Caco-2 (cell line): Measurements from ENCODE around the gene SCN2B. TPM values are rescaled to one million over a fixed set of nuclear protein-coding genes. Genes with fewer than 3 reads are reported as not detected.

ENCODE experiments used
- BruUV-seq: library from RNA; stranded (reverse); fragments of 400-500 nt; replicated peaks from 2 replicates; lab custom pipeline; 2021; lab: Mats Ljungman, UMichigan
- CTCF ChIA-PET: fragments of 300-600 bp; sonication (Branson Sonifier 250); formaldehyde crosslinking; loops from one replicate; lab custom pipeline; 2022; ENCODE audit warnings: antibody characterized with exemption; lab: Charles Lee
- POLR2A ChIA-PET: fragments of 300-600 bp; sonication (Branson Sonifier 250); formaldehyde crosslinking; loops from one replicate; lab custom pipeline; 2022; ENCODE audit warnings: antibody characterized with exemption; lab: Charles Lee
- DNase-seq, 2 experiments: peaks; one replicate each; pipeline versions ENCODE4 v3.0.0 to v3.0.0-alpha.2; 2020 to 2022
- H3K27me3 ChIP-seq: replicated peaks from 2 replicates; pipeline ENCODE4 v1.6.0; 2011; ENCODE audit warnings: low read length; ENCODE audit not compliant: control insufficient read depth, insufficient read depth
- H3K36me3 ChIP-seq: 2 replicates; pipeline ENCODE4 v1.5.1; 2011; ENCODE audit warnings: low read length; ENCODE audit not compliant: control insufficient read depth, insufficient read depth
- H3K4me1 ChIP-seq: fragments of 250-450 bp; sonication (Bioruptor Pico); 2 replicates; pipeline ENCODE4 v1.5.1; 2020; ENCODE audit warnings: mild to moderate bottlenecking
- H3K4me3 ChIP-seq: 2 replicates; pipeline ENCODE4 v1.5.1; 2011; ENCODE audit warnings: low read depth, mild to moderate bottlenecking, control low read depth, low read length
- H3K9me3 ChIP-seq: fragments of 250-450 bp; sonication (Bioruptor Pico); 2 replicates; pipeline ENCODE4 v1.5.1; 2020; ENCODE audit warnings: mild to moderate bottlenecking, moderate library complexity
- H3K27ac Mint-ChIP-seq: one replicate; pipeline ENCODE4 v1.8.0; 2022; ENCODE audit warnings: mixed read lengths; ENCODE audit not compliant: unreplicated experiment
- H3K27me3 Mint-ChIP-seq: one replicate; pipeline ENCODE4 v1.8.0; 2022; ENCODE audit warnings: mixed read lengths; ENCODE audit not compliant: insufficient read depth, unreplicated experiment
- H3K36me3 Mint-ChIP-seq: one replicate; pipeline ENCODE4 v1.8.0; 2022; ENCODE audit warnings: mild to moderate bottlenecking, mixed read lengths; ENCODE audit not compliant: insufficient read depth, unreplicated experiment
- H3K4me1 Mint-ChIP-seq: one replicate; pipeline ENCODE4 v1.8.0; 2022; ENCODE audit warnings: low read depth, mixed read lengths; ENCODE audit not compliant: unreplicated experiment
- H3K4me3 Mint-ChIP-seq: one replicate; pipeline ENCODE4 v1.8.0; 2022; ENCODE audit warnings: mild to moderate bottlenecking, moderate library complexity, mixed read lengths; ENCODE audit not compliant: unreplicated experiment
- H3K9me3 Mint-ChIP-seq: one replicate; pipeline ENCODE4 v1.8.0; 2022; ENCODE audit warnings: mixed read lengths; ENCODE audit not compliant: unreplicated experiment
- CTCF ChIP-seq, 2 experiments: fragments of 200-600 bp in 1 of 2; IDR thresholded peaks; 1 replicate in 1 of 2; 2 replicates in 1 of 2; pipeline versions ENCODE4 v1.5.1 to v1.8.0; 2011 to 2022; ENCODE audit warnings: antibody characterized with exemption in 1 of 2, control low read depth in 1 of 2, inconsistent platforms in 1 of 2, low read depth in 1 of 2, low read length in 1 of 2, mild to moderate bottlenecking in 1 of 2, moderate library complexity in 1 of 2; ENCODE audit not compliant: insufficient read depth in 1 of 2, severe bottlenecking in 1 of 2, unreplicated experiment in 1 of 2
- intact Hi-C: fragments of 100-400 bp; cut with micrococcal nuclease; formaldehyde crosslinking; loops from one replicate; pipeline ENCODE4 v1.10.0; 2022; ENCODE audit not compliant: unreplicated experiment
- total RNA-seq: library from RNA; stranded (reverse); gene quantifications from 2 replicates; pipeline ENCODE4 v1.2.3, GENCODE V29; 2022

SCN2B gene
- total RNA-seq, 1 experiment from 2014 or later = not detected

- no peaks in the 10 kb centered on the region for H3K9me3 Mint-ChIP-seq
- POLR2A ChIA-PET = no interaction called here
- intact Hi-C loops = no loop called here
- H3K36me3 ChIP-seq = no peaks in the 10 kb centered on the region
- CTCF ChIA-PET = interaction anchor here (0.7 to 1.7 kb wide), 5 partner anchors 8 to 634 kb away, joined by 3 to 10 read pairs (median 3); partner anchors contain the start of gene SCN4B
- no peak overlapping the region for H3K4me3 Mint-ChIP-seq
- peaks cover 11% of the 10 kb centered on the region for H3K4me1 Mint-ChIP-seq
- no TSS peak for BruUV-seq
- H3K36me3 Mint-ChIP-seq = no peaks in the 10 kb centered on the region
- TF ChIP-seq CTCF (IDR thresholded peaks at IDR 0.05; ENCODE audit: insufficient read depth in 1 of 2, low read depth in 1 of 2, low read length in 1 of 2, severe bottlenecking in 1 of 2, unreplicated experiment in 1 of 2) = no peak
- no peak overlapping the region for H3K27ac Mint-ChIP-seq
- H3K4me1 ChIP-seq = no peaks in the 10 kb centered on the region
- H3K27me3 Mint-ChIP-seq = peaks cover 4% of the 10 kb centered on the region
- no peaks in the 10 kb centered on the region for H3K9me3 ChIP-seq
- H3K27me3 ChIP-seq = no peaks in the 10 kb centered on the region
- DNase-seq = no peak
- no peak overlapping the region for H3K4me3 ChIP-seq
These were observed 12.9 kb downstream of the SCN2B start for GRCh38 chr11:118163494-118163893.

DNA sequence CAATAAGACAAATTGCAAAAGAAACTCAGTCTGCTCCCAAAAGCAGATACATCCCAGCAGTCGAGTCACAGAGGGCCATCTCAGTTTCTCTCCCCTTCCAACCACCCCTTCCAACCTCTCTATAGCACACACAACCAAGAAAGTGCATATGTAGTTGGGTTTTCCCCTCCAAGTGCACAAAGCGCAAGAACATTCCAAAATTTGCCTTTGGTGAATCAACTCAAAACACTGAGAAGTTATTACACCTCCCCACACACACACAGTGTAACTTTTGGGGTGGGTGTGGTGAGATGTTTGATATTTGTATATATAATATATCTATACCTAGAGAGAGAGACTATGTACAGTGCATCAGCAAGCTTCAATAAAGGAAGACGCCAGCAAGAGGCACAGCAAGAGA lies 13.6 kb downstream of the SCN2B start:
- intact Hi-C loops = no loop called here

DNA sequence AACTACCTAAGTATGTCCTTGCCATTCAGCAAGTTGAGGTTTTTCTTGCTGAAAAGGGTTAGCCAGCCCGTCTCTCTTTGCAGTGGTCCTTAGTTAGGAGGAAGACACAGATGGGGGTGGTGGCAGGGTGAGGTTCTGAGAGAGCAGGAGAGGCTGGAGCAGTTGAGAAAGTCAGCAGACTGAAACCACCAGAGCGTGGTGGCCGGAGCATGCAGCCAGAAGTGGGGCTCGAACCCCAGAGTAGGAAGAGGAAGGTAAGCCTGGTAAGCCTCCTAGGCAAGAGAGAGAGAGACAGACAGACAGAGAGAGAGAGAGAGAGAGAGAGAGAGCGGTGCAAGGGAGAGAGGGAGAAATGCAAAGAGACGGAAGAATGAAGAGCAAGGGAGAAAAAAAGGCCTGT lies 14.7 kb downstream of the SCN2B start:
- Mint-ChIP-seq H3K36me3 (no peaks in the 10 kb centered on the region), H3K4me3 (no peak overlapping the region), H3K27ac (no peak overlapping the region), H3K27me3 (peaks cover 12% of the 10 kb centered on the region), H3K9me3 (no peaks in the 10 kb centered on the region), H3K4me1 (peaks cover 8% of the 10 kb centered on the region)
- Histone ChIP-seq H3K36me3 (no peaks in the 10 kb centered on the region), H3K4me3 (no peak overlapping the region), H3K4me1 (0 out of 2 replicates have a peak, but pooled peaks cover 2% of the 10 kb centered on the region), H3K9me3 (no peaks in the 10 kb centered on the region), H3K27me3 (no peaks in the 10 kb centered on the region; the same call in 1 of the 2 replicates)
- intact Hi-C loops = no loop called here
- no peak for DNase-seq
- POLR2A ChIA-PET = no interaction called here
- CTCF ChIA-PET = interaction anchor here (0.6 kb wide), 1 partner anchor 9 kb away, joined by 3 read pairs; the partner anchor contains the start of gene SCN4B
- no TSS peak for BruUV-seq
- no peak for TF ChIP-seq CTCF (IDR thresholded peaks at IDR 0.05; ENCODE audit: insufficient read depth in 1 of 2, low read depth in 1 of 2, low read length in 1 of 2, severe bottlenecking in 1 of 2, unreplicated experiment in 1 of 2)

More for the DNA sequence above, 13.6 kb downstream of the SCN2B start:
- no peak overlapping the region for H3K4me3 ChIP-seq
- ChIA-PET CTCF (interaction anchor here (0.7 to 1.7 kb wide), 4 partner anchors 9 to 635 kb away, joined by 3 to 10 read pairs (median 3); no protein-coding TSS in a partner anchor), POLR2A (no interaction called here)
- Mint-ChIP-seq H3K27ac (no peak overlapping the region), H3K27me3 (peaks cover 5% of the 10 kb centered on the region), H3K4me1 (peaks cover 8% of the 10 kb centered on the region), H3K9me3 (no peaks in the 10 kb centered on the region), H3K4me3 (no peak overlapping the region), H3K36me3 (no peaks in the 10 kb centered on the region)
- no peaks in the 10 kb centered on the region for H3K36me3 ChIP-seq
- BruUV-seq = no TSS peak
- no peaks in the 10 kb centered on the region for H3K4me1 ChIP-seq
- no peaks in the 10 kb centered on the region for H3K27me3 ChIP-seq
- TF ChIP-seq CTCF (IDR thresholded peaks at IDR 0.05; ENCODE audit: insufficient read depth in 1 of 2, low read depth in 1 of 2, low read length in 1 of 2, severe bottlenecking in 1 of 2, unreplicated experiment in 1 of 2) = no peak
- no peaks in the 10 kb centered on the region for H3K9me3 ChIP-seq
- DNase-seq = no peak
